ENCODE results near the gene CNPY2.
"Not testable (repeated sequence)": the region's sequence is repeated elsewhere in the genome, so short reads cannot be mapped to it uniquely, and the experiment has no call there.

DNA sequence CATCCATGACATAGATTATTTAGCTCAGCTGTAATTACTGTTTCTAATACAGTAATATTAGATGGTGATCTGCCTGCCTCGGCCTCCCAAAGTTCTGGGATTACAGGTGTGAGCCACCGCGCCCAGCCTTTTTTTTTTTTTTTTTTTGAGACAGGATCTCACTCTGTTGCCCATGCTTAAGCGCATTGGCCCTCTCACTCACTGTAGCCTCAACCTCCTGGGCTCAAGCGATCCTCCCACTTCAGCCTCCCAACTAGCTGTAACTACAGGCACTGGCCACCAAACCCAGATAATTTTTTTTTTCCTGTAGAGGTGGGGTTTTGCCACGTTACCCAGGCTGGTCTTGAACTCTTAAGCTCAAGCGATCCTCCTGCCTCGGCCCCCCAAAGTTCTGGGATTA, 19.7 kb upstream of the CNPY2 start:
- TF ChIP-seq POLR2A (IDR thresholded peaks at IDR 0.05), result not testable (repeated sequence)
- TF ChIP-seq, protein P1, sequence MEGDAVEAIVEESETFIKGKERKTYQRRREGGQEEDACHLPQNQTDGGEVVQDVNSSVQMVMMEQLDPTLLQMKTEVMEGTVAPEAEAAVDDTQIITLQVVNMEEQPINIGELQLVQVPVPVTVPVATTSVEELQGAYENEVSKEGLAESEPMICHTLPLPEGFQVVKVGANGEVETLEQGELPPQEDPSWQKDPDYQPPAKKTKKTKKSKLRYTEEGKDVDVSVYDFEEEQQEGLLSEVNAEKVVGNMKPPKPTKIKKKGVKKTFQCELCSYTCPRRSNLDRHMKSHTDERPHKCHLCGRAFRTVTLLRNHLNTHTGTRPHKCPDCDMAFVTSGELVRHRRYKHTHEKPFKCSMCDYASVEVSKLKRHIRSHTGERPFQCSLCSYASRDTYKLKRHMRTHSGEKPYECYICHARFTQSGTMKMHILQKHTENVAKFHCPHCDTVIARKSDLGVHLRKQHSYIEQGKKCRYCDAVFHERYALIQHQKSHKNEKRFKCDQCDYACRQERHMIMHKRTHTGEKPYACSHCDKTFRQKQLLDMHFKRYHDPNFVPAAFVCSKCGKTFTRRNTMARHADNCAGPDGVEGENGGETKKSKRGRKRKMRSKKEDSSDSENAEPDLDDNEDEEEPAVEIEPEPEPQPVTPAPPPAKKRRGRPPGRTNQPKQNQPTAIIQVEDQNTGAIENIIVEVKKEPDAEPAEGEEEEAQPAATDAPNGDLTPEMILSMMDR (IDR thresholded peaks at IDR 0.05), result not testable (repeated sequence)

Measured in esophagus squamous epithelium (tissue), 4 donors.